WTC11 (cell line): ENCODE data around the gene VSX1.

Source experiments
- ATF6 ChIP-seq: sonication (generic); formaldehyde crosslinking; IDR thresholded peaks from 2 replicates; pipeline ENCODE4 v1.8.1; 2023; ENCODE audit warnings: mild to moderate bottlenecking, missing genetic modification reagents
- CREB1 ChIP-seq: sonication (generic); formaldehyde crosslinking; IDR thresholded peaks from 2 replicates; pipeline ENCODE4 v1.8.0; 2023; ENCODE audit warnings: mild to moderate bottlenecking, missing genetic modification reagents
- FOXK1 ChIP-seq: sonication (generic); formaldehyde crosslinking; IDR thresholded peaks from 2 replicates; pipeline ENCODE4 v1.8.0; 2022; ENCODE audit warnings: mild to moderate bottlenecking, moderate library complexity, missing genetic modification reagents
- FOXP1 ChIP-seq: sonication (generic); formaldehyde crosslinking; IDR thresholded peaks from 2 replicates; pipeline ENCODE4 v1.8.0; 2022; ENCODE audit warnings: missing genetic modification reagents, mild to moderate bottlenecking, moderate library complexity, borderline replicate concordance
- JAZF1 ChIP-seq: fragments of 250-450 bp; sonication (Bioruptor Pico); IDR thresholded peaks from 2 replicates; pipeline ENCODE4 v1.9.0; 2021; ENCODE audit warnings: moderate library complexity, mild to moderate bottlenecking, inconsistent platforms
- MAX ChIP-seq: sonication (generic); formaldehyde crosslinking; IDR thresholded peaks from 2 replicates; pipeline ENCODE4 v1.8.0; 2022; ENCODE audit warnings: mild to moderate bottlenecking, missing genetic modification reagents
- MLX ChIP-seq: sonication (generic); formaldehyde crosslinking; IDR thresholded peaks from 2 replicates; pipeline ENCODE4 v1.8.1; 2023; ENCODE audit warnings: mild to moderate bottlenecking, missing genetic modification reagents, moderate library complexity
- NFE2L1 ChIP-seq: sonication (generic); formaldehyde crosslinking; IDR thresholded peaks from 2 replicates; pipeline ENCODE4 v1.8.1; 2023; ENCODE audit warnings: missing genetic modification reagents
- NFYB ChIP-seq: sonication (generic); formaldehyde crosslinking; conservative IDR thresholded peaks from 2 replicates; pipeline ENCODE4 v1.8.0; 2022; ENCODE audit warnings: low read depth, missing genetic modification reagents
- NR1H2 ChIP-seq: sonication (generic); formaldehyde crosslinking; IDR thresholded peaks from 2 replicates; pipeline ENCODE4 v1.9.0; 2021; ENCODE audit warnings: mild to moderate bottlenecking, moderate library complexity, missing genetic modification reagents
- RELA ChIP-seq: sonication (generic); formaldehyde crosslinking; IDR thresholded peaks from 2 replicates; pipeline ENCODE4 v1.8.1; 2022; ENCODE audit warnings: missing genetic modification reagents, mild to moderate bottlenecking, borderline replicate concordance
- ZNF138 ChIP-seq: sonication (generic); formaldehyde crosslinking; conservative IDR thresholded peaks from 2 replicates; pipeline ENCODE4 v1.8.1; 2022; ENCODE audit warnings: mild to moderate bottlenecking, moderate library complexity, missing genetic modification reagents
- TF ChIP-seq, protein P1 (sequence below): fragments of 200-600 bp; IDR thresholded peaks from 2 replicates; pipeline ENCODE4 v1.8.0; 2022; ENCODE audit warnings: antibody characterized with exemption

DNA sequence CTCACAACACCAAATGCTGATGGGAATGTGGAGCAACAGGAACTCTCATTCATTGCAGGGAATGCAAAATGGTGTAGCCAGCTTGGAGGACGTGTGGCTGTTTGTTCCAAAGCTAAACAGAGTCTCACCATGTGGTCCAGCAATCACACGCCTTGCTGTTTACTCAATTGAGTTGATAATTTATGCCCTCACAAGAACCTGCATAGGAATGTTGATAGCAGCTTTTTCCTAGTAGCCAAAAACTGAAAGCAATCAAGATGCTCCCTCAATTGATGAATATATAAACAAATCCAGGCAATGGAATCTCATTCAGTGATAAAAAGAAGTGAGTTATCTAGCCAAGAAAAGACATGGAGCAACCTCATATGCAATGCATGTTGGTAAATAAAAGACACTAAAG, 15.6 kb upstream of the VSX1 start:
- TF ChIP-seq, protein P1, sequence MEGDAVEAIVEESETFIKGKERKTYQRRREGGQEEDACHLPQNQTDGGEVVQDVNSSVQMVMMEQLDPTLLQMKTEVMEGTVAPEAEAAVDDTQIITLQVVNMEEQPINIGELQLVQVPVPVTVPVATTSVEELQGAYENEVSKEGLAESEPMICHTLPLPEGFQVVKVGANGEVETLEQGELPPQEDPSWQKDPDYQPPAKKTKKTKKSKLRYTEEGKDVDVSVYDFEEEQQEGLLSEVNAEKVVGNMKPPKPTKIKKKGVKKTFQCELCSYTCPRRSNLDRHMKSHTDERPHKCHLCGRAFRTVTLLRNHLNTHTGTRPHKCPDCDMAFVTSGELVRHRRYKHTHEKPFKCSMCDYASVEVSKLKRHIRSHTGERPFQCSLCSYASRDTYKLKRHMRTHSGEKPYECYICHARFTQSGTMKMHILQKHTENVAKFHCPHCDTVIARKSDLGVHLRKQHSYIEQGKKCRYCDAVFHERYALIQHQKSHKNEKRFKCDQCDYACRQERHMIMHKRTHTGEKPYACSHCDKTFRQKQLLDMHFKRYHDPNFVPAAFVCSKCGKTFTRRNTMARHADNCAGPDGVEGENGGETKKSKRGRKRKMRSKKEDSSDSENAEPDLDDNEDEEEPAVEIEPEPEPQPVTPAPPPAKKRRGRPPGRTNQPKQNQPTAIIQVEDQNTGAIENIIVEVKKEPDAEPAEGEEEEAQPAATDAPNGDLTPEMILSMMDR = no peak
- TF ChIP-seq ZNF138 (CRISPR knock-in tag) = no peak
- TF ChIP-seq NR1H2 (CRISPR knock-in tag) = no peak
- TF ChIP-seq JAZF1 (CRISPR knock-in tag) = no peak
- TF ChIP-seq RELA (CRISPR knock-in tag) = no peak
- TF ChIP-seq FOXK1 (CRISPR knock-in tag) = no peak
- TF ChIP-seq NFYB (CRISPR knock-in tag) = no peak
- TF ChIP-seq FOXP1 = no peak
- no peak for TF ChIP-seq MLX (CRISPR knock-in tag)
- no peak for TF ChIP-seq CREB1 (CRISPR knock-in tag)
- no peak for TF ChIP-seq NFE2L1
- no peak for TF ChIP-seq MAX
- no peak for TF ChIP-seq ATF6 (CRISPR knock-in tag)
